ENCODE results near the gene ATP5F1D.
A peak's percentile ranks its signal among the peaks of the same experiment; 100 is the strongest.

ATP5F1D gene

DNA sequence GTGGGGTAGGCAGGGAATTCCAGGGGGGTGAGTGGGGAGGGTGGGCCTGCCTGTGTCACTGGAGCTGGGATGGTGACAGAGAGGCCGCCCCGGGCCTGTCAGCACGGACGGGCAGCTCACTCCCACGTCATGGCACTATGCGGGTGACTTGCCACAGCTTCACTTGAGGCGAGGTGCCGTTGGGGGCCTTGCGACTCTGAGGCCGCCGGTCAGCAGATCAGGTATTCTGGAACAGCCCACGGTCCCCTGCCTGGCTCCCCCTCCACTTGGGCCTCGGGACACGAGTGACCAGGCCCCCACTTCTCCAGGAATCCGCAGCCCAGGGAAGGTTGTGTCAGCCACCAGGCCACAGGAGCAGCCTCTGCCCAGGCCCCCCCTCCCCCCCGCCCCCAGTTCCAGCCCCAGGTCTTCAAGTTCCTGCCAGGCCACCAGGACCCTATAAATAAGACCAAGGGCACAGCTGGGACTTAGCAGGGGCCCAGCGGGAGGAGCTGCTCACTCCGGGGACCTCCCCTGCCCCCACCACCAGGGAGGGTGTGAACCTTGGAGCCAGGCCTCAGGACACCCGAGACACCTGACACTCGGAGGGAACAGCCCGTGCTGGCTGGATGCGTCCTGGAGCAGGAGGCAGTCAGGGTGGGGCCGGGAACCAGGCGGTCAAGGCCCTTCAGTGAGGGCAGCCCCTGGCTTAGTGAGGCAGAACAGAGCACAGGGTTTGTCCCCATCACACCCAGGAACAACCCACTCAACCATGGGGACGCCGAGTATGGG lies 4.1 kb downstream of the ATP5F1D start:
- DNase-seq: no peak

DNA sequence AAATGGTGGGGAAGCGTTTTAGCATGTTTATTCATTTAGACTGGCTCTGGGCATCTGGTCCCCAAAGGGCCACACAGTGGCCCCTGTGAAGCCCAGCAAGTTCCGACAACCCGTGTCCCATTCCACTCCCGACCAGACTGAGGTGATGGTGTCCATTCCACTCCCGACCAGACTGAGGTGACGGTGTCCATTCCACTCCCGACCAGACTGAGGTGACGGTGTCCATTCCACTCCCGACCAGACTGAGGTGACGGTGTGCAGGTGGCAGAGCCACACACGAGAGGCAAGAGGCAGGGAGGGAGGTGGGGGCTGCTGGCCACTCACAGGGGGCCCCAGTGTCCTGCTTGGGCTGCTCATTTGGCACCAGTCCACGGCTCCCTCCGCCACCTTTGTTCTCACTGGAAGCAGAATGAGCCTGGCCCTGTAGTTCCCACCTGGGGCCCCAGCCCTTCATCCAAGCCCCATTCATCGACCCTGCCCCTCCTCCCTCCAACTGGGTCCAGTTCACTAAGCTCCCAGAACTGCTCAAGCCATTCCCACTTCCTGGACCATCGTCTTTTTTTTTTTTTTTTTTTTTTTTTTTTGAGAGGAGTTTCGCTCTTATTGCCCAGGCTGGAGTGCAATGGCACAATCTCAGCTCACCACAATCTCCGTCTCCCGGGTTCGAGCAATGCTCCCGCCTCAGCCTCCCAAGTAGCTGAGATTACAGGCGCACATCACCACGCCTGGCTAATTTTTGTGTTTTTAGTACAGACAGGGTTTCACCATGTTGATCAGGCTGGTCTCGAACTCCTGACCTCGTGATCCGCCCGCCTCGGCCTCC lies 4.9 kb downstream of the ATP5F1D start:
- peak in 2 of 58 donors; percentile 11 to 25 for DNase-seq

DNA sequence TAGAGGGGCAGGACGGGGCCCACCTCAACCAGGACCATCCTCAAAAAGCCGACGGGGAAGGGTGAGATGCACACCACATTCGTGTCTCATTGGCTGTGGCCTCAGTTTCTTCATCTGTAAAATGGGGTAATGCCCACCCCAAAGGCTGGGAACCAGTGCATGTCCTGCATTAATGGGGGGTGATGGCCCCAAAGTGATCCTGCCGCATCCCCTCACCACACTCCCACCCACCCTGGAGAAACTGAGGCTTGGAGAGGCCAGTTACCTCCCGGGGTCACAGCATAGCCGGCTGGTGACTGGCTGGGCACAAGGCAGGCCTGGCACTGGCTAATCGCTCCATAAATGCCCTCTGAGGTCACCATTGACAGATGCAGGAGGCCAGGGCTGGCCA lies 6.2 kb downstream of the ATP5F1D start:
- no peak for DNase-seq

DNA sequence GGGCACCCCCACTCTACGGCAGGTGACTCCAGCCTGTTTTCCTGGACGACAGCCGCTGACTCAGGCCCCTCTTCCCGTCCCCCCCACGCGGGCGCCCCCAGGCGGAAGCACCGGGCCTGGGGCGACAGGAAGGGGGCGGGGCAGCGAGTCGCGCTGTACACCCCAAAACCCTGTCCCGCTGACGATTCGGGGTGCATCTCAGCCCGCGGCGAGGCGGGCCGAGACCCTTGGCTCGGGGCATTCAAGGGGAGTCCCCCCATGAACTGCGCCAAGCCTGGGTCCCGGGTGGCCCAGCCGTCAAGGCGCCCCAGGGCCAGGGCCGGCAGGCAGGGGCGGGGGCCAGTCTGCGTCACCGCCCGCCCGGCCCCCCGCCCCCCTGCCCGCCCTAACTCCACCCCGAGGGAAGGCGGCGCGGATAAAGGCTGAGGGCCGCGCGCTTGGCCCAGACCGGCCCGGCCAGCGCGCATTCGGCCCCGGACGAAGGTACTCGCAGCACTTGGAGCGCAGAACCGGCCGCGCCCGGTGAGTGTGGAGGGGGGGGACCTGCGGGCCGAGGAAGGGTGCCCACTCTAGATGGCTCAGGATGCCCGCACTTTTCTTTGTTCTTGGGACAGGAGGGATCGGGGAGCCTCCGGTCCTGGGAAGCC lies 6.7 kb downstream of the ATP5F1D start, which contains the start of gene MIDN:
MIDN (plus strand) TSS at position 445 of the 647 bp plus-strand sequence. CDS start 1,714 bp downstream, outside the sequence.
- peak in 47 of 58 donors; percentile 31 to 89 (median 69) for DNase-seq

DNA sequence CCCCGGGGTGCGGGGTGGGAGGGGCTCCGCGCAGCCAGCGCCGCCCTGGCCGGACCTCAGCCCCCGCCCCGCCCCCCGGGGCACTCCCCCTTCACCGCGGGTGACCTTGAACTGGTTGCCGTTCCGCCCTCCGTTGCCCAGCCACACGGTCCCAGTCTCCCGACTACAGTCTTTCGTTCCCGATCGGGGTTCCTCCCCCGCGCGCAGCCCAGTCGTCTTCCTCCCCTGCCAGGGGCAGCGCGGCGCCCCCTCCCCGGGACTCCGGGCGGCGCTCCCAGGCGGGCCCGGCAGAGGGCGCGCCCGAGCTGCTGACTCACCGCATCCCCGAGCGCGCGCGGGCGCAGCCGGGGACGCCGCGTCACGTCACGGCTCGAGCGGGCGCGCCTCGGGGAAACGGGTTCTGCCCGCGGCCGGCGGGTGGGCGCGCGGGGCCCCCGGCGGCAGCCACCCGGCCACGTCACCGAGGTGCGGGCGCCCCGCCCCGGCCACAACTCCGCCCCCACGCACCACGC lies 7.3 kb downstream of the ATP5F1D start:
- peak in 52 of 58 donors; percentile 39 to 91 (median 76) for DNase-seq

DNA sequence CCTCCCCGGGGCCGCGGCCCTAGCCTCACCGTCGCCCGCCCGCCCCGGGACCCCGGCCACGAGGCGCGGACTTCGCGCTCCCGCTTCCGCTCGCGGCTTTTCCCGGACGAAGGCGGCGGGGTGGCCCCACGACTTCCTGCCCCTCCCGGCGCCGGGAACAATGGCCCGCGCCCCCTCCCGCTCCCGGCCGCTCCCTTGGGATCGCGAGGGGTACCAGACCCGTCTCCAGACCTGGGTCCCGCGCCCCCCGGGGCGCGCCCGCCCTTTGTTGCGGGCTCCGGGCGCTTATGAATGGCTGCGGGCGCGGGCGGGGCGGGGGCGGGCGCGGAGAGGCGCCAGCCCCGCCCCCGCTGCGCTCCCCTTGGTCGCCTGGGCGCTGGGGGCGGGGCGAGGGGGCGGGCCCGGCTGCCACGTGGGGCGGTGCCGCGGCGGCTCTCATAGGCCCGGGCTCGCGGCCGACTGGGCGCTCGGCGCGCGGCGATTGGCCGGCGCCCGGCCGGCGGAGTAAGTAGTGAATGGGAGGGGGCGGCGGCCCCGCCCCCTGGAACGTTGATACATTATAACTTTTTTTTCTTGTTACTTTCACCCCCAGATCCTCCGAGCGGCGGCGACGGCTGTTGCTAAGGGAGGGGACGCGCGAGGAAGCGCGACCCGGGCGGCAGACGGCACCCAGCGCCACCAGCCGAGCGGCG lies 7.9 kb downstream of the ATP5F1D start:
- peak; percentile 41 to 95 (median 89) for DNase-seq

DNA sequence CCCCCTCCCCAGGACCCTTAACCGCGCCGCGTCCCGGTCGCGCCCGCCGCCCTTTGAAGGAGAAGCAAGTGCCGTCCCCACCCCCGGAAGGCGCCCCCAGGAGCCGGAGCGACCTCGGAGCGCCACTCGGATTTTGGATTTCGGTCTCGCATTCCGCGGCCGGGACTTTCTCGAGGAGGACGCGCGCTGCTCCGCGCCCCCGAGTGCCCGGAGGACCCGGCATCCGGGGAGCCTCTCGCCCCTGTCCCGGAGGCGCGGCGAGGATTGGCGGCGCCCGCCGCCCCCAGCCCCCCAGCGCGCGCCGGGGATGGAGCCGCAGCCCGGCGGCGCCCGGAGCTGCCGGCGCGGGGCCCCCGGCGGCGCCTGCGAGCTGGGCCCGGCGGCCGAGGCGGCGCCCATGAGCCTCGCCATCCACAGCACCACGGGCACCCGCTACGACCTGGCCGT lies 8.5 kb downstream of the ATP5F1D start:
- no peak for DNase-seq

DNA sequence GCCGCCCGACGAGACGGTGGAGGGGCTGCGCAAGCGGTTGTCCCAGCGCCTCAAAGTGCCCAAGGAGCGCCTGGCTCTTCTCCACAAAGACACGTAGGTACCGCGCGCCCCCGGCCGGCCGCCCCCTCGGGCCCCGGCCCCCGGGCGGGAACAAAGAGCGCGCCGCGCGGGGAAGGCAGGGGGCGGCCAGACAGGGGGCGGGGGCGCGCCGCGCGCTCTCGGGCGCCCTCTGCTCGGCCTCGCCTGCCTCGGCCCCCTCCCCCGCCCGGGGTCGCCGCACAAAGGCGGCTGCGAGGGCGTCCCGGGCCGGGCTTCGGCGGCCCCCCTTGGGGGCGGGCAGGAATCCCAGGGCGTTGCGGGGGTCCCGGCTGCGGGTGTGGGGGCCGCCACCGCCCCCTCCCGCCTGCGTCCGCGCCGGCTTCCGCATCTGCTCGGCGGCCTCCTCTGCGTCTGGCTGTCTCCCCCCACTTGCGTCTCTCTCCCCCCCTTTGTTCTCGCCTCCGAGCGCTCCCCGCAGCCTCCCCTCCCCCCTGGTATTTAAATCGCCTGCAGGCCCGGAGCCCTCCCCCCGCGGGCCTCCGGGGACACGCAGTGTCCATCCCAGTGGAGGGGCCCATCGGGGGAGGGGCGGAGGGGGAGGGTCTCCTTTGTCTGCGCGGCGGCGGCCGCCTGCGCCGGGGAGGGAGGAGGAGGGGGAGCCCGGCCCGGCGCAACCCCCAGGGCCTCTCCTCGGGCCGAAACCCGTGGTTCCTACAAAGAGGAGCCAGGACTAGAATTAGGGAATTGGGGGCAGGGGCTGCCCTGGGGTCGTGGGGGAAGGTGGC lies 9.1 kb downstream of the ATP5F1D start:
- peak in 46 of 58 donors; percentile 11 to 76 (median 56) for DNase-seq

DNA sequence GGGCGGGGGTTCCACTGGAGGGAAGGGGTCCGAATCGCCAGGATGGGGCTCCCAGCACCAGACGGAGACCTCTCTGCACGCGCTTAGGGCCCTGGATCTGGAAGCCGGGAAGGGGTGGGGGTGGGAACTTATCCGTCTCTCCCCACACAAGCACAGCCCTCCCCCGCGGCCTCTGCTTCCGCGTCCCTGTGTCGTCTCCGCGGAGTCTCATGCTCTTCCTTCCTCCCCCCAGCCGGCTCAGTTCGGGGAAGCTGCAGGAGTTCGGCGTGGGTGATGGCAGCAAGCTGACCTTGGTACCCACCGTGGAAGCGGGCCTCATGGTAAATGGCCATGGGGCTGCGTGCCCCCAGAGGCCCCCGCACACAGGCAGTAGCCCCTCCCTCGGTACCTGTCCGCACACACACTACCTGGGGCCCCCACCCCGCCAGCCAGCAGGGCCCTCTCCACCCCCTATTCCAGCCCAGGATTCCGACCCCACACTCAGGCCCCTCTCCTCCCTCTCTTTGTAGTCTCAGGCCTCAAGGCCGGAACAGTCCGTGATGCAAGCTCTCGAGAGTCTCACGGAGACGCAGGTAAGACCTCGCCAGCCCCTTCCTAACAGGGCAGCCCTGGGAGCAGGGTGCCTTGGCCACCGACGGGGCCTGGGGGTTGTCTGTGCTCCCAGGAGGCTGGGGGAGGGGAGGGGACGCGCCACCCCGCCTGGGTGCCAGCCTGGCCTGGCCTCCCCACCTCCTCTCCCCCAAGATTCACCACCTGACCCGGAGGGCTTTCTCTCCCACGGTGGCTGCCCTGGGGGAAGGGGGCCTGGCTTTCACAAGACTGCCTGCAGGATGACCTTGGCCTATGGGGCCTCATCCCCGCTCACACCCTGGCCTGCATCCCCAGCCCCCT lies 10.0 kb downstream of the ATP5F1D start:
- DNase-seq: peak in 50 of 58 donors; percentile 24 to 80 (median 58)

DNA sequence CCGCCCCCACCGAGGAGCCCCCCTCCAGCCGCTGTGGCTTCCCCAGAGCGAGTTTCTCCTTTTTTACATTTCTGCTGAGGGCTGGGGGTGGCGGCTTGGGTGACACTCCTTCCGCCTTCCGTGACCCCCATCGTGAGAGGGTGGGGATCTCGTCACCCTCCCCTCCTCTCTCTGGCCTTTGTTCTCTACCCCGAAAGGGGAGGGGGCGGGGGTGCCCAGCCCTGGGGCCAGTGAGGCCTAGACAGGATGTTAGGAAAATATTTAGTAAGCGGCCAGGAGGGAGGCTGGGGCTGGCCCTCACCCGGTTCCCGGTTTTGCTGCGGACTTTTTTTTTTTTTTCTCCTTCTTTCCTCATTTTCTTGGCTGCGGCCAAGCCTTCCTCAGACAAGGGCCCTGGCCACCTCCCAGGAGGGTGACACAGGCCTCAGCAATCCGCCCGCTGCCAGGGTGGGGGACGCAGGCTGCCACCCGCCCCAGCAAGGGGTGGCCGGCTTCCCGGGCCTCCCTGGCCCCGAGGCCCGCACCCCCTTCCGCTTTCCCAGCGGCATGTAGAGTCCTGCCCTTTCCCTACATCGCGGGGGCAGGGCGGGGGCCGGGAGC lies 10.8 kb downstream of the ATP5F1D start:
- peak in 54 of 58 donors; percentile 56 to 98 (median 85) for DNase-seq

DNA sequence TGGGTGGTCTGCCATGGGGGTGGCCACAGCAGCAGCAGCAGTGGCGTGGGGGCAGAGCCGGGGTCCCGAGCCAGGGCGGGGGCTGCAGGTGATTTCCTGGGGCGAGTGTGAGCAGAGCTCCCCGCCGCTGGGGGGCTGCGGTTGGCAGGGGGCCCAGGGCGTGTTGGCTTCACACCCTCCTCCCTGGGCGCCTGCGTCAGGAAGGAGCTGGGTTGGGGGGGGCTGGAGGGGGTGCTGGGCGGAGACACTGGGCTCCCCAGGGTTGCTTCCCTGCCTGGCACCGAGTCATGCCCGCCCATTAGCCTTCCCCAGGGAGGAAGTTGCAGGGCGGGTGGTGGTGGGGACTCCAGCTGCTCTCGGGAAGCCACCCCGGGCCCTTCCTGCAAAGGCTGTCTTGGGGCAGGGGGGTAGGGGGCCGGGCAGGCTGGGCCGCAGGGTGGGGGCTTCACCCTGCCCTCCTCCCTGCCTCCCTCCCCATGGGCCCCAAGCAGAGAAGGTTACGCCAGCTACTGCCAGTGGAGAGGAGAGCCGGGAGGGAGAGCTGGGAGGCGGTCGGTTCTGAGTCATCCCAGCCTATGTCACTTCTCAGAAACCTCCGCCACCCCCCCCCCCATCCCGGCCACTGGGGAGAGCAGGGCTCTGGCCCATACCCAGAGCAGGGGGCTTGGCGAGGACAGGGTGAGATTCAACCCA lies 11.4 kb downstream of the ATP5F1D start:
- peak in 57 of 58 donors; percentile 52 to 98 (median 88) for DNase-seq

DNA sequence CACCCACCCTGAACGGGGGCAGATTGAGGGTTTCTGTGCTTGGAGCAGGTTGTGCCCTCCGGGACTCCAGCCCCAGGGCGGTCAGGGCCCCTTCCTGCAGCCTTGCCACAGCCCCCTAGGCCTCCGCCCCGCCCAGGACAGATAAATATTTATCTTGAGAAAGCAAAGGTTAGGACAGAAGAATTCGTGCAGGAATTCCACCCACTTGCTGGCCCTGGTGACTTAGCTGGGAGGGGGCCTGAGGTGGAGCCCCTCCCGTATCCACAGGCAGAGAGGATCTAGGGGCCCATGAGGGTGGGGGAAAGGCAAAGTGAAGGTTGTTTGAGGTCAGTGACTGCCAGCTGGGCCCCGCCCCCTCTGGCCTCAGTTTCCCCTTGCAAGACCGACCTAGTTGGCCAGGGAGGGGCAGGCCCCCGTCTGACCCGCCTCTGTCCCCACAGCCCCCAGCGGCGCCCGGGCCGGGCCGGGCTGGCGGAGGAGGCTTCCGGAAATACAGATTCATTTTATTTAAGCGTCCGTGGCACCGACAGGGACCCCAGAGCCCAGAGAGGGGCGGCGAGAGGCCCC lies 12.0 kb downstream of the ATP5F1D start:
- no peak for DNase-seq

DNA sequence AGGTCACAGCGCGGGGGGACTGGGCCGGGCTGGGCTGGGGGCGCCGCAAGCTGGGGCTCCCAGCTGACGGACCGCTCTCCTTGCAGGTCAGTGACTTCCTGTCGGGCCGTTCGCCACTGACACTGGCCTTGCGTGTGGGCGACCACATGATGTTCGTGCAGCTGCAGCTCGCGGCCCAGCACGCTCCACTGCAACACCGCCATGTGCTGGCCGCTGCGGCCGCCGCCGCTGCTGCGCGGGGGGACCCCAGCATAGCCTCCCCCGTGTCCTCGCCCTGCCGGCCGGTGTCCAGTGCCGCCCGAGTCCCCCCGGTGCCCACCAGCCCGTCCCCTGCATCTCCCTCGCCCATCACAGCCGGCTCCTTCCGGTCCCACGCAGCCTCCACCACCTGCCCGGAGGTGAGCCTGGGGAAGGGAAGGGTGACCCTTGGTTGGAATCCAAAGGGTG lies 12.6 kb downstream of the ATP5F1D start:
- peak in 34 of 58 donors; percentile 9 to 81 (median 53) for DNase-seq

DNA sequence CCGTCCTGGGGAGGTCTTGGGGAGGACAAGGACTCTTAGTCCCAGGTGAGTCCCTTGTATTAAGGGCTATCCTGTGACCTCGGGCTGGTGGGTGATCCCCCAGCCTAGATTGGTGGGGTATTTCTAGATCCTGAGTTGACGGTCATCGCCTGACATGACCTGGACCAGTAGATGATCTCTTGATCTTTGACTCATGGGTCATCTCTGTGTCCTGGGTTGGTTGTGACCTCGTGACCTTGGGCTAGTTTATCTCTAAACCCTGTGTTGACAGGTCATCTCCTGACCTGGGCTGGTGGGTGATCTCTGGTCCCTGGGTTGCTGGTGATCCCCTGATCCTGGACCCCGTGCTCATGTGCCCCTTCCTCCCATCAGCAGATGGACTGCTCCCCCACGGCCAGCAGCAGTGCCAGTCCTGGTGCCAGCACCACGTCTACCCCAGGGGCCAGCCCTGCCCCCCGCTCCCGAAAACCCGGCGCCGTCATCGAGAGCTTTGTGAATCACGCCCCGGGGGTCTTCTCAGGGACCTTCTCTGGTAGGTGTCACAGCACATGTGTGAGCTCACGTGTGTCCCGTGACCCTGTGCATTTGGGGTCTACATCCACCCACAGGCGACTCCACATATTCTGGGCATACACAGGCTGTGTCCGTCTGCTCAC lies 13.1 kb downstream of the ATP5F1D start:
- DNase-seq: no peak

DNA sequence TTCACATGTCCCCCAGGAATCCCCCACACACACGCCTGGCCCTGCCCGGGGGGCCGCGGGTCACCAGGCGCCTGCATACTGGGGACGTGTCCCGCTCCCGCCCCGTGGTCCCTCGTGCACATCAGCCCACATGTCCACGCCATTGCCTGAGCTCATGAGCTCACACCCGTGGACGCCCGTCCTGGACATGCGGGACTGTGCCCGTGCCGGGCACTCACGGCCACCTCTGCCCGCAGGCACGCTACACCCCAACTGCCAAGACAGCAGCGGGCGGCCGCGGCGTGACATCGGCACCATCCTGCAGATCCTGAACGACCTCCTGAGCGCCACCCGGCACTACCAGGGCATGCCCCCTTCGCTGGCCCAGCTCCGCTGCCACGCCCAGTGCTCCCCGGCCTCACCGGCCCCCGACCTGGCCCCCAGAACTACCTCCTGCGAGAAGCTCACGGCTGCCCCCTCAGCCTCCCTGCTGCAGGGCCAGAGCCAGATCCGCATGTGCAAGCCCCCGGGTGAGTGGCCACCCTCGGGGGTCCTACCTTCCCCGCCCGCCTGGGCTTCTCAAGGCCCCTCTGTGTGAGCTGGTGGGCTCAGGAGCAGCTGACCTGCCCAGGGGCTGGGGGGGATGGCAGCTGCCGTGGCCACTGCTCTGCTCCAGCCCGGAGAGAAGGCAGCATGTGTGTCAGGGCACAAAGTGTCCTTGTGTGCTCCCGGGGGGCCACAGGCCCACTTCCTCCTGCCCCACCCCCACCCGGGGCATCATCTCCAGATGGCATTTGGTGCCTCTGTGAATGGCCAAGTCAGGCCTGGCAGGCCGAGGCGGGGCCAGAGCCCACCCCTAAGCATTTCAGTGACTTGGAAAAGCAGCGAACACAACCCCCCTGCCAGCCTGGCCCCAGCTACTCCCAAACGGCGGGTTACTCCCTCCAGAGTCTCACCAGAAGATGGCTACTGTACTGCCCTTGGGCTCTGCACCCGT lies 13.9 kb downstream of the ATP5F1D start:
- DNase-seq: peak in 53 of 58 donors; percentile 15 to 90 (median 74)
